IPS-NIHi11 (cell line): Measurements from ENCODE around the gene CWC25.
"Not testable (repeated sequence)": the region's sequence is repeated elsewhere in the genome, so short reads cannot be mapped to it uniquely, and the experiment has no call there.

ENCODE experiments used
- DNase-seq: peaks from one replicate; pipeline ENCODE4 v3.0.0; 2012; ENCODE audit warnings: mixed read lengths, low spot score

Gene CWC25

DNA sequence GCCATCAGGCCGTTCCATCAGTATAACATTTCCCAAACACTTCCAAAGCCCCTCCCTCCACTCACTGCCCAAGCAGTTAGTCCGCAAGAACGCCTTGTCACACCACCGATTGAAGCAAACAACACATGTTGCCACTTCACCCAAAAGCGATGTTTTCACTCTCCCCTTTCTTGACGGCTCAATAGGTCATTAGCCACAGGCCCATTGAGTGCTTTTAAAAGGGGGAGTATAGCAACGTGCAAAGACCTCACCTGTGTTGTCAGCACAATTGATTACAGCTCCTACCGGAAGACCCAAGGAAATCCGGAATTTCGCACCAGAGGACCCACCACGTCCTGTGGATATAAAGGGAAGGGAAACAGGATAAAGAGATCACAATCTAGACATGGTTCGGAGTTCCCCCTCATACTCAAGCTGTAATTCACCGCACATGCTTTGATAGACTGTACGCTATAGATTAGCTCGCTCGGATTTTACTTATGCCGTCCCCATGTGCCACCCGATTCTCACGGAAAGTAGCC, 27.7 kb upstream of the CWC25 start:
- no peak for DNase-seq

DNA sequence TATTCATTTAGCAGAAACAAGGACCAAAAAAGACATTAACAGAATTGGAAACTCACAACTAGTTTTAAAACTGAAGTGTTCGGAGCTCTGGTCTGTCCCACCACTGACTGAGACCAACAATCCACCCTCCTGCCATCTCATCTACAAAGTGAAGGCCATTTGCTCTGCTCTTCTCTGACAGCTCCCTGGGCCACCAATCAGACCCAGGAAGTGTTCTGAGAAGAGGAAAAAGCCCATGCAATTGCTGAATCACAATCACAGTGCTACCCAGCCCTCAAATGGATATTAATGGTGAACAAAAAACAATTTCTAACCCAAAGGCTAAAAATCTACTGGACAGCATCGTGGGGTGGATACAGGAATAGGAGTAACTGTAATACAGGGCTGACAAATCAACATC, 26.3 kb upstream of the CWC25 start:
- DNase-seq: no peak

DNA sequence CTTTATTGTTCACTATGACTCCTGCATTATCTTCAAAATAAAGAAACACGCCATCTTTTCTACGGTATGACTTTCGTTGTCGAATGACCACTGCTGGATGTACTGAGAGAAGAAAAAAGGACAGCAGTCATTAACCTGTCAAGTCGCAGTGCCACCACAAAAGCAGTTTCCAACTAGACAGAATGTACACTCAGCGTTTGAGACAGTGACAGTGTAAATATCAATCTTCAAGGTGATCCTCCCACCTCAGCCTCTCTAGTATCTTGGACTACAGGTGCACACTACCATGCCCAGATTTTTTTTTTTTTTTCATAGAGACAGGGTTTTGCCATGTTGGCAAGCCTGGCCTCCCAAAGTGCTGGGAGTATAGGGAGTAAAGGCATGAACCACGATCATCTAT, 25.3 kb upstream of the CWC25 start:
- no peak for DNase-seq

DNA sequence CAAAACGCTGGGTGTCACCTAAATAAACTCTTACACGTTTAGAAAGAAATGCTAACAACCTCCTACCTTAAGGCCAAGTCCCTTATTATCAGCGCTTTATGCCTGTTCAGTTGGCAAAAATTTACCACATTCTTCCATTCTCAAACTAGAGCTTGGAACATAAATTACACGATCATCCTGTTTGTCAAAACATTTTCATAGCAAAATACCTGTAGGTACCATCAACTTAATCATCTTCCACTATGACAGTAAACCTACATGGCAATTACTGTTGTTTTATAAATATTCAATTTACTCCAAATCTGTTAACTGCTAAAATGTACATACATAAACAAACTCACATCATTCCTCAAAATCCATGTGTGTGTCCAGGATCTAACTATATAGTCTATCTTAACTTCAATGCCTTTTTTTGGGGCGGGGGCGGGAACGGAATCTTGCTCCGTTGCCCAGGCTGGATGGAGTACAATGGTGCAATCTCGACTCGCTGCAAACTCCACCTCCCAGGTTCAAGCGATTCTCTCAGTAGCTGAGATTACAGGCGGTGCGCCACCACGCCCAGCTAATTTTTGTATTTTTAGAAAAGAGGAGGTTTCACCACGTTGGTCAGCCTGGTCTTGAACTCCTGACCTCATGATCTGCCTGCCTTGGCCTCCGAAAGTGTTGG, 24.0 kb upstream of the CWC25 start:
- no peak for DNase-seq

DNA sequence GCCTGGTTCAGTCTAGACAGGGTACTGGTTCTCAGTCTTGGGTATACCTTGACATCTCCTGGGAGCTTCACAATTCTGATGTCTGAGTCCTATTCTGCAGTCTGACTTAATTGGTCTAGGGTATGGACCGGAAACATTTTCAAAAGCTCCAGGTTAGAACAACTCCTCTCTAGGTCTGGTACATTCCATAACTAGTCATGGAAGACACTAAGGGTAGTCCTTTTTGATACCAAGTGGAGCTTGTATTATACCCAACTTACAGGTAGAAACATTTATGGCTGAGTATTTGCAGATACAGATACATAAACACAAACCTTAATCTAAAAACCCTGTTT, 23.4 kb upstream of the CWC25 start:
- DNase-seq: no peak

GRCh38 chr17:38844261-38844757, 19.2 kb upstream of the CWC25 start:
- no peak for DNase-seq

DNA sequence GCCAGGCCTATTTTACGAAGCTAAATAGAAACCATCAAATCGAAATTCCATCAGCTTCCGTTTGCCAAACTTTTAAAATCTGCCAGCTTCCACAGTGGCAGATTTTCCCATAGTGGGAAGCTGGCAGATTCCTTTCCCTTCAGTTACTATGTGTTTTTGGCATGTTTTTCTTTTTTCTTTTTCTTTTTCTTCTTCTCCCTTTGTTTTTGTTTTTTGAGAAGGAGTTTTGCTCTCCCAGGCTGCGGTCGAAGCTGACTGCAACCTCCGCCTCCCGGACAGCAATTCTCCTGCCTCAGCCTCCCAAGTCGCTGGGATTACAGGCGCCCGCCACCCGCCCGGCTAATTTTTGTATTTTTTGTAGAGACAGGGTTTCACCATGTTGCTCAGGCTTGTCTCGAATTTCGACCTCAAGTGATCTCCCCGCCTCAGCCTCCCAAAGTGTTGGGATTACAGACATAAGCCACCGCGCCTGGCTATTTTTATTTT, 684 bp upstream of the CWC25 start:
- no peak for DNase-seq

- peak; percentile 16 for DNase-seq
Observed at GRCh38 chr17:38815576-38816193, 9.4 kb downstream of the CWC25 start.

- DNase-seq: no peak
Observed at GRCh38 chr17:38809828-38810227, 15.3 kb downstream of the CWC25 start.

GRCh38 chr17:38800237-38800760, 24.8 kb downstream of the CWC25 start:
- no peak for DNase-seq

GRCh38 chr17:38799501-38800236, 25.5 kb downstream of the CWC25 start, which contains the start of gene PIP4K2B:
Gene PIP4K2B (minus strand): TSS chr17:38799556. CDS start chr17:38799424, 132 bp downstream.
- peak; percentile 98 for DNase-seq

- DNase-seq: peak; percentile 73
Observed at GRCh38 chr17:38798614-38799500, 26.3 kb downstream of the CWC25 start.

- no peak for DNase-seq
Observed at GRCh38 chr17:38797828-38798227, 27.3 kb downstream of the CWC25 start.

DNA sequence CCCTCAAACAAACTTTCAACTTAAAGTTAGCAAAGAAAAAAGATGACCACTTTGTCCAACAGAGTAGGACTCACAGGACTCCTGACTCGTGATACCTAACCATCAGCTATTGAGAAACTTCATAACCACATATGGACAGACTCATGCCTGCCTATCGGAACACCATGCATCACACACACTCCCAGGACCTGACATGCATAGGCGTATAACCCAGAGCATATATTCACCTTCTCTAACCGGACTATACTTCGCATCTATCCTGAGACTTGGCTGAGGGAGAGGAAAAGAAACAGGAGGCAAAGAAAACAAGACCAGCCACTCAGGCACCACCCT, 28.0 kb downstream of the CWC25 start:
- no peak for DNase-seq

DNA sequence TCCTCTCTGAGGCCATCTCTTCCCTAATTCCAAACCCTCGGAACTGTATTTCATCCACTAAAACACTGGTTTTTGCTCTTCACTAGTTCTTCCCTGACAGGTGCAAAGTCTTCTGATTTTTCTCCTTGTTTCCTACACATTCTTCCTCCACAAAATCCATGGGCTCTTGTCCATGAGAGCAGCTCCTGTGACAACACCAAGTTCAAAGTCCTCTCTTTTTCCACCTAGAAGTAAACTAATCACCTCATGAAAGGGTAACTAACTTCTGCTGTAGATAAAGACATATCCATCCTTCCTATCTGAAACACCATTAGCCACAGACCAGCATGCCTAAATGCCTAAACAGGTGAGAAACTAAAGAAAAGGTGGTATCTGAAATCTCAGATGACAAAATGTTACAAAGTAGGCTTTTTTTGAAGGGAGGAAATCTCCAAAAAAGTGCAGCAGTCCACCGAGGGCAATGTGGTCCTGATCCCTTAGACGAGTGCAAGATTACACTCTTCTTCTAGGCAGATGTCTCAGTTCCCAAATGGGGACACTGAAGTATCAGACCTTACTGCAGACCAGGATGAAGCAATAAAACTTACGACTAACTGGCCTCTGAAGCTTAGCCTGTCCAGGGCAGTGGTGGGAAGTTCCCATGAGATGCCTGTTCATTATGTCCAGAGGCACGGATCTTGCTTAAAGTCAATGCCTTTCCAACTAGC, 28.5 kb downstream of the CWC25 start:
- DNase-seq: no peak

GRCh38 chr17:38794221-38794620, 30.9 kb downstream of the CWC25 start:
- no peak for DNase-seq

DNA sequence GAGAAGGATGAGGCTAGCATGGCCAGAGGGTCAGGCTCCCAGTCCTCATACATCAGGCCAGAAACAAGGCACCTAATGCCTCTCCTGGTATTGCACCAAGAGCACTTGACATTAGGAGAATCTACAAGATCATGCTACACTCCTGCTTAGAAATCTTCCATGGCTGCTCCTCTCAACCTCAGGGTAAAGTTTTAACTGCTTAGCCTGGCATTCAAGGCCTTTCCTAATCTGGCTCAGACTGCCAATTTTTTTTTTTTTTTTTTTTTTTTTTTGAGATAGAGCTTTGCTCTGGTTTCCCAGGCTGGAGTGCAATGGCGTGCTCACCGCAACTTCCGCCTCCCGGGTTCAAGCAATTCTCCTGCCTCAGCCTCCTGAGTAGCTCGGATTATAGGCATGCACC, 34.0 kb downstream of the CWC25 start:
- DNase-seq: no peak

- not testable (repeated sequence) for DNase-seq
Observed at GRCh38 chr17:38790148-38790707, 34.9 kb downstream of the CWC25 start.

DNA sequence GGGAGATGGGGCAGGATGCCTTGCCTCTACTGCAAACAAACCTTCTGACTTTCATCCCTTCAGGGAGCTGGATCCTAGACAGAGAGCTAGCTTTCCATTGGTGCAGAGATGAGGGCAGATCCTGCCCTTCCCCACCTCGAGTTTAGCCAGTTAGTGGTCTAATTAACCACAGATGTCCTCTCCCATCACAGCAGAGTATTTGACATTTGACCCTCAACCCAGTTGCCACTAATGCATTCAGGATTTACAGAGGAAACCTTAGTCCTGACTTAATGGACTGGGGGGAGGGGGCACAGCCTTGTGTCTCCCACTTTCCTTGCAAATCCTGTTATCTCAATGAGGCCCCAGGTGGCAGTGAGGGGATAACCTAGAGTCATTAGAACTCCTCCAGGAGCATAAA, 35.9 kb downstream of the CWC25 start:
- DNase-seq: no peak

DNA sequence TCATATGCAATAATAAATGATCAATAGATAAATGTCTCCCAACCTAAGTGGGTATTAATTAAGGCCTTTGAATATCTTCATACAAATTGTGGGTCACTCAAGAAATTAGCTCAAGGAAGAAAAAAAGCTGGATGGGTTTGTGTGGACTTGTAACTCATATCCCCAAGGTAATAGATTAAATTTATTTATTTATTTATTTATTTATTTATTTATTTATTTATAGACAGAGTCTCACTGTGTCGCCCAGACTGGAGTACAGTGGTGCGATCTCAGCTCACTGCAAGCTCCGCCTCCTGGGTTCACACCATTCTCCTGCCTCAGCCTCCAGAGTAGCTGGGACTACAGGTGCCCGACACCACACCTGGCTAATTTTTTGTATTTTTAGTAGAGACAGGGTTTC, 37.1 kb downstream of the CWC25 start:
- not testable (repeated sequence) for DNase-seq

DNA sequence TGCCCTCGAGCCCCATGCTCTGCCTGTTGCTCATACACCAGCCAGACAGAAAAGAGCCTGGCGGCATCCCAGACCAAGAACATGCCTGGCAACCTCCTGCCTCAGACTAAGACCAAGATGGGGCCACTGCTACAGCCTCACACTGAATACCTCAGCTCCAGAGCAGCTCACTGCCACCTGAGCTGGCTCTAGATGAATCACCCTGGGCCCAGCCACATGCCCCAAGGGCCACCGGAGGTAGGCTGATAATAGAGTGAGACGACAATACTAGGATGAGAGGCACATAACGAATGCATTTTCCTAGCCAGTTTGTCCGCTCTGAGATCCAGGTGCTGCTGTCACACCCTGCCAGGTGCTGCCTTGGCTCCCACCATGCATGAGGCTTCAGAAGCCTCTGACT, 38.7 kb downstream of the CWC25 start:
- no peak for DNase-seq
